ENCODE measurements around the gene LARP4.
"Not testable (repeated sequence)": the region's sequence is repeated elsewhere in the genome, so short reads cannot be mapped to it uniquely, and the experiment has no call there.

The LARP4 gene

GRCh38 chr12:50517421-50518048 lies 116.8 kb downstream of the LARP4 start:
- TF ChIP-seq, protein P1, sequence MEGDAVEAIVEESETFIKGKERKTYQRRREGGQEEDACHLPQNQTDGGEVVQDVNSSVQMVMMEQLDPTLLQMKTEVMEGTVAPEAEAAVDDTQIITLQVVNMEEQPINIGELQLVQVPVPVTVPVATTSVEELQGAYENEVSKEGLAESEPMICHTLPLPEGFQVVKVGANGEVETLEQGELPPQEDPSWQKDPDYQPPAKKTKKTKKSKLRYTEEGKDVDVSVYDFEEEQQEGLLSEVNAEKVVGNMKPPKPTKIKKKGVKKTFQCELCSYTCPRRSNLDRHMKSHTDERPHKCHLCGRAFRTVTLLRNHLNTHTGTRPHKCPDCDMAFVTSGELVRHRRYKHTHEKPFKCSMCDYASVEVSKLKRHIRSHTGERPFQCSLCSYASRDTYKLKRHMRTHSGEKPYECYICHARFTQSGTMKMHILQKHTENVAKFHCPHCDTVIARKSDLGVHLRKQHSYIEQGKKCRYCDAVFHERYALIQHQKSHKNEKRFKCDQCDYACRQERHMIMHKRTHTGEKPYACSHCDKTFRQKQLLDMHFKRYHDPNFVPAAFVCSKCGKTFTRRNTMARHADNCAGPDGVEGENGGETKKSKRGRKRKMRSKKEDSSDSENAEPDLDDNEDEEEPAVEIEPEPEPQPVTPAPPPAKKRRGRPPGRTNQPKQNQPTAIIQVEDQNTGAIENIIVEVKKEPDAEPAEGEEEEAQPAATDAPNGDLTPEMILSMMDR (conservative IDR thresholded peaks at IDR 0.05): no peak
- H3K27ac ChIP-seq: peak overlapping the region; percentile 44

DNA sequence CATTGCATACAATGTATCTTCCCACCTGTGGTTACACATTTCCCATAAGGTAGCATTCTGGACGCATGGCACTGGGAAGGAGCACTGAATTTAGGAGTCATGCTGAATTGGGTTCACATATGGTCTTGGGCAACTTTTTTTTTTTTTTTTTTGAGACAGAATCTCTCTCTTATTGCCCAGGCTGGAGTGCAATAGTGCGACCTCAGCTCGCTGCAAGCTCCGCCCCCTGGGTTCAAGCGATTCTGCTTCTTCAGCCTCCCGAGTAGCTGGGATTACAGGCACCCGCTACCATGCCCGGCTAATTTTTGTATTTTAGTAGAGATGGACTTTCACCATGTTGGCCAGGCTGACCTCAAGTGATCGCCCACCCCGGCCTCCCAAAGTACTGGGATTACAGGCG lies 117.4 kb downstream of the LARP4 start:
- peak overlapping the region; percentile 44 for H3K27ac ChIP-seq

GRCh38 chr12:50519353-50519752 lies 118.7 kb downstream of the LARP4 start:
- TF ChIP-seq, protein P1 (conservative IDR thresholded peaks at IDR 0.05): no peak
- H3K27ac ChIP-seq: no peak overlapping the region

More for the DNA sequence above, 117.4 kb downstream of the LARP4 start:
- TF ChIP-seq, protein P1 (conservative IDR thresholded peaks at IDR 0.05): no peak

DNA sequence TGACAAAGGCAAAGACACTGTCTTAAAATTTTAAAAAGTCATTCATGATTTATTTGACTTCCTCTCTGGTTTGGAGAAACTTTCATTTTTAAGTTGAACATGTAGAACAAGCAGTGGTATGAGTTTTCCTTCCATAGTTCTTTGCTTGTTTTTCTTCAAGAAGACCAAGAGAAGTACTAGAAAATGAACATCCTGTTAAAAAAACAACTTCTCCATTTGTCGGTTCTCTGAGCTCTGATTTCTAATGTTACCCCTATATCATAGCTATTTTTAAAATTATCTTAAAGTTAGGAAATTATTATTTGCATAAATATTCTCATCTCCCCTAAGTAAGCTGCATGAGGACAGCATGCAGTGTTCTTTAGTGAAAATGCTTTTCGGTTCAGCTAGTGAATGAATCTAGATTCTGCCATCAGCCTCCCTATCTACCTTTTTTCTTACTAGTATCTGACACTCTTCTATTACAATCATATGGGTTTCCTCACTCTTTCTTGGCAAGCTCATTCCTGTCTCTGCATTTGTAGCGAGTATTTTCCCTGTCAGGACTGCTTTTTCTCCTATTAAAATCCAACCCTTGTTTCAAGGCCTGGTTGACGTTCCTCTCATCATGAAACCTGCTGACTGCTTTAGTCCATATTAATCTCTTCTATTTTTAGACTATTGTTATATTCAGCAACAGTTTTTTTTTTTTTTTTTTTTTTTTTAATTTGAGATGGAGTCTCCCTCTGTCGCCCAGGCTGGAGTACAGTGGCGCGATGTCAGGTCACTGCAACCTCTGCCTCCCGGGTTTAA lies 119.9 kb downstream of the LARP4 start:
- TF ChIP-seq, protein P1 (conservative IDR thresholded peaks at IDR 0.05): no peak
- peak overlapping the region; percentile 32; the same call in 1 of the 2 replicates for H3K27ac ChIP-seq

DNA sequence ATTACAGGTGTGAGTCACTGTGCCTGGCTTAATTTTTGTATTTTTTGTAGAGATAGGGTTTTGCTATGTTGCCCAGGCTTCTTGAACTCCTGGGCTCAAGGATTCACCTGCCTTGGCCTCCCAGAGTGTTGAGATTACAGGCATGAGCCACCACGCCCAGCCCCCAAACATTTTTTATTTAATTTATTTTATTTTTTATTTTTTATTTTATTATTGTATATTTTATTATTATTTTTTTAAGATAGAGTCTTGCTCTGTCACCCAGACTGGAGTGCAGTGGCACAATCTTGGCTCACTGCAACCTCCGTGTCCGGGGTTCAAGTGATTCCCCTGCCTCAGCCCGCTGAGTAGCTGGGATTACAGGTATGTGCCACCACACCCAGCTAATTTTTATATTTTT lies 121.1 kb downstream of the LARP4 start:
- H3K27ac ChIP-seq: not testable (repeated sequence)

DNA sequence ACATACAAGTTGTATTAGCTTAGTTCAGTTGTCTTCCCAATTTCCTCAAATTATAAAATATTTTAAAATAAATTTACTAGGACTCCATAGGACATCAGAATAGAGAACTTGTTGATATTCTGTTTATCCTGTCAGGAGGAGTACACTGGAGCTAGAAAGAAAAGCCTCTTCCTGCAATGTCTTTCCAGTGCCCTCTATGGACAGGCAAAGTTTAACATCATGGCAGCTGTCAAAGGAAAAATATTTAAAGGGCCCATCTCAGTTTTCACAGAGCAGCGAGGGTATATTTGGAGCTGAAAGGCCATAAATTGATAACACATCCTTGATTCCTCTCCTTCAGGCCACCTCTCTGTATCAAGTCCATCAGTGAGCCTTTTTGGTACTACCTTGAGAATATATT lies 123.1 kb downstream of the LARP4 start:
- TF ChIP-seq, protein P1 (conservative IDR thresholded peaks at IDR 0.05): 0 out of 2 replicates have a peak, but pooled peaks have one; percentile 13
- no peak overlapping the region for H3K27ac ChIP-seq

GRCh38 chr12:50524621-50525020 lies 123.9 kb downstream of the LARP4 start:
- TF ChIP-seq, protein P1 (conservative IDR thresholded peaks at IDR 0.05): no peak
- H3K27ac ChIP-seq: no peak overlapping the region

- TF ChIP-seq, protein P1 (conservative IDR thresholded peaks at IDR 0.05): no peak
- H3K27ac ChIP-seq: peak overlapping the region; percentile 100
Measured at GRCh38 chr12:50525422-50525821, 124.7 kb downstream of the LARP4 start.
